ENCODE data around the gene GTF2F1. TPM values are rescaled to one million over a fixed set of nuclear protein-coding genes. Genes with fewer than 3 reads are reported as not detected.

Gene GTF2F1
- total RNA-seq, 1 experiment from 2014 or later: 37.4 TPM

- in situ Hi-C loops (cut with HindIII; ENCODE audit: low pct_unique_long_range_greater_than_20kb, low sequenced_read_pairs): no loop called here
- DNase-seq (ENCODE audit: low read depth): no peak
Measured at GRCh38 chr19:6421075-6422014, 28.4 kb upstream of the GTF2F1 start.

GRCh38 chr19:6418562-6418932 is 25.6 kb upstream of the GTF2F1 start:
- in situ Hi-C loops (cut with HindIII; ENCODE audit: low pct_unique_long_range_greater_than_20kb, low sequenced_read_pairs): no loop called here
- no peak for DNase-seq (ENCODE audit: low read depth)

- DNase-seq (ENCODE audit: low read depth): peak; percentile 13
- in situ Hi-C loops (cut with HindIII; ENCODE audit: low pct_unique_long_range_greater_than_20kb, low sequenced_read_pairs): no loop called here
Measured at GRCh38 chr19:6417713-6418561, 25.0 kb upstream of the GTF2F1 start.

GRCh38 chr19:6416658-6417405 is 23.9 kb upstream of the GTF2F1 start:
- DNase-seq (ENCODE audit: low read depth): no peak
- in situ Hi-C loops (cut with HindIII; ENCODE audit: low pct_unique_long_range_greater_than_20kb, low sequenced_read_pairs): no loop called here

- in situ Hi-C loops (cut with HindIII; ENCODE audit: low pct_unique_long_range_greater_than_20kb, low sequenced_read_pairs): no loop called here
- DNase-seq (ENCODE audit: low read depth): no peak
Measured at GRCh38 chr19:6415591-6416190, 22.7 kb upstream of the GTF2F1 start.

GRCh38 chr19:6414793-6415590 is 22.0 kb upstream of the GTF2F1 start:
- DNase-seq (ENCODE audit: low read depth): no peak
- in situ Hi-C loops (cut with HindIII; ENCODE audit: low pct_unique_long_range_greater_than_20kb, low sequenced_read_pairs): no loop called here

- in situ Hi-C loops (cut with HindIII; ENCODE audit: low pct_unique_long_range_greater_than_20kb, low sequenced_read_pairs): no loop called here
Measured at GRCh38 chr19:6413721-6414643, 21.0 kb upstream of the GTF2F1 start.

GRCh38 chr19:6413291-6413690 is 20.3 kb upstream of the GTF2F1 start:
- in situ Hi-C loops (cut with HindIII; ENCODE audit: low pct_unique_long_range_greater_than_20kb, low sequenced_read_pairs): no loop called here
- DNase-seq (ENCODE audit: low read depth): no peak

More at GRCh38 chr19:6413721-6414643, 21.0 kb upstream of the GTF2F1 start:
- no peak for DNase-seq (ENCODE audit: low read depth)

GRCh38 chr19:6412447-6413091 is 19.6 kb upstream of the GTF2F1 start:
- DNase-seq (ENCODE audit: low read depth): no peak
- in situ Hi-C loops (cut with HindIII; ENCODE audit: low pct_unique_long_range_greater_than_20kb, low sequenced_read_pairs): no loop called here

- in situ Hi-C loops (cut with HindIII; ENCODE audit: low pct_unique_long_range_greater_than_20kb, low sequenced_read_pairs): no loop called here
- DNase-seq (ENCODE audit: low read depth): no peak
Measured at GRCh38 chr19:6412061-6412446, 19.1 kb upstream of the GTF2F1 start.

GRCh38 chr19:6409346-6409745 is 16.4 kb upstream of the GTF2F1 start:
- no peak for DNase-seq (ENCODE audit: low read depth)
- in situ Hi-C loops (cut with HindIII; ENCODE audit: low pct_unique_long_range_greater_than_20kb, low sequenced_read_pairs): no loop called here

GRCh38 chr19:6406401-6406800 is 13.4 kb upstream of the GTF2F1 start:
- DNase-seq (ENCODE audit: low read depth): no peak
- in situ Hi-C loops (cut with HindIII; ENCODE audit: low pct_unique_long_range_greater_than_20kb, low sequenced_read_pairs): no loop called here

GRCh38 chr19:6402837-6403608 is 10.1 kb upstream of the GTF2F1 start:
- DNase-seq (ENCODE audit: low read depth): no peak
- in situ Hi-C loops (cut with HindIII; ENCODE audit: low pct_unique_long_range_greater_than_20kb, low sequenced_read_pairs): no loop called here

- in situ Hi-C loops (cut with HindIII; ENCODE audit: low pct_unique_long_range_greater_than_20kb, low sequenced_read_pairs): no loop called here
- no peak for DNase-seq (ENCODE audit: low read depth)
Measured at GRCh38 chr19:6402058-6402457, 9.1 kb upstream of the GTF2F1 start.
